GM18867 (cell line): Measurements from ENCODE around the gene CENPU.
"Not testable (repeated sequence)": the region's sequence is repeated elsewhere in the genome, so short reads cannot be mapped to it uniquely, and the experiment has no call there.

Experiments
- ATAC-seq: cut with Tn5 transposase; IDR thresholded peaks from one replicate; pipeline ENCODE4 v1.9.1; 2021; ENCODE audit warnings: mild to moderate bottlenecking, moderate library complexity; ENCODE audit not compliant: unreplicated experiment

Gene CENPU

DNA sequence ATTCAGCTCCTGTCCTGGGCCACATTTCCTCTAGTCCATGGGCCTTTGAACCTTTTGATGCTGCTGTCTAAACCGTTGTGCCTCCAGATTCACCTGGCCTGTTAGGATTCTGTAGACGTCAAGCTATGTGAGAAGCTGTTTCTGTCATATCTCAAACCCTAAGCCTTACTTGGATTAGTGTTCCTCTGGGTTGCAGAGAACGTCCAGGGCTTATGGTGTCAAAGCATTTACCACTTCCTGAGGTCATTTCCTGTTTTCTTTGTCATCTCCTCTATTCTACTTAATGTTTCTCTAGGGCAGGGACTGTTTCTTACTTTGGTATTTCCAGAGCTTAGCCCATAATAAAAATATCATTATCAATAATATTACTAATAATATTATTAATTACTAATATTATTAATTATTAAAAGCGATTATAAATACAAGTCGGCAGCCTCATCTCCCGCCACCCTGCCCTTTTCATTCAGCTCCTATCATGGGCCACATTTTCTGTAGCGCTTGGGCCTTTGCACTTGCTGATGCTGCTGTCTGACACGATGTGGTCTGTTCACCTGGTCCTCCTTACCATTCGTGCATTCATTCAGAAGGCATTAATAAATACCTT, 65.3 kb downstream of the CENPU start:
- no peak for ATAC-seq

DNA sequence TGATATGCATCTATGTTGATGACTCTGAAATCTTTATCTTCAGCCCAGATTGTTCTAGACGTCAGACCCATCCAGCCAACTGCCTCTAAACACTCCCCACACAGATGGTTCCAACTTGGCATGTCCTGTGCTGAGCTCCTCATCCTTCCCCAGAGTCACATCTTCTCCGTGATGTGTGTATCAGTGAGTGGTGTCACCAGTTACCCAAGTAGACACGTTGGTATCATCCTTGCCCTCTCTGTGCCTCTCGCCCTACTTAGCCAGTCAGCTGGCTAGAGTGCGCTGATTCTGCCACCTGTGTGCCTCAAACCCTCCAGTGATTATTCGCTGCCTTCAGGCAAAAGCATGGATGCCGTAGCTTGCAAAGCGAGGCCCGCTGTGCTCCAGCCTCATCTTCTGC, 65.8 kb downstream of the CENPU start:
- ATAC-seq: no peak

DNA sequence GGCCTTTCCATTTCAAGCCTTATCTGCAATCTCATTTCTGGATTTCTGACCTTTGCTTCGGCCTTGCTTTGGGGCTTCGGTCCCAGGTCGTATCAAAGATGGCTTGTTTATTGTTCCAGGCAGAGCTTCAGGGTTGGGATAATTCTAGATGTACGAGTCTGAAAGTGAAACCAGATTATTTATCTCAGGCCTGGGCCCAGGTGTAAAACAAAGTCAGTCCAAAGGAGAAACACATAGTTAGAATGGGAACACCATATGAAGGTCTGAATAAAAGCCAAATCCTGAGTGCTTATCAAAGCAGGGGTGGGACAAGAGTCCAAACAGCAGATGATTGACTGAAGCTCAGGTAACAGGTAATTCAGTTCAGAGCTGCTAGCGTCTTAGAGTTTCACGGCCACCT, 67.2 kb downstream of the CENPU start:
- ATAC-seq: no peak

DNA sequence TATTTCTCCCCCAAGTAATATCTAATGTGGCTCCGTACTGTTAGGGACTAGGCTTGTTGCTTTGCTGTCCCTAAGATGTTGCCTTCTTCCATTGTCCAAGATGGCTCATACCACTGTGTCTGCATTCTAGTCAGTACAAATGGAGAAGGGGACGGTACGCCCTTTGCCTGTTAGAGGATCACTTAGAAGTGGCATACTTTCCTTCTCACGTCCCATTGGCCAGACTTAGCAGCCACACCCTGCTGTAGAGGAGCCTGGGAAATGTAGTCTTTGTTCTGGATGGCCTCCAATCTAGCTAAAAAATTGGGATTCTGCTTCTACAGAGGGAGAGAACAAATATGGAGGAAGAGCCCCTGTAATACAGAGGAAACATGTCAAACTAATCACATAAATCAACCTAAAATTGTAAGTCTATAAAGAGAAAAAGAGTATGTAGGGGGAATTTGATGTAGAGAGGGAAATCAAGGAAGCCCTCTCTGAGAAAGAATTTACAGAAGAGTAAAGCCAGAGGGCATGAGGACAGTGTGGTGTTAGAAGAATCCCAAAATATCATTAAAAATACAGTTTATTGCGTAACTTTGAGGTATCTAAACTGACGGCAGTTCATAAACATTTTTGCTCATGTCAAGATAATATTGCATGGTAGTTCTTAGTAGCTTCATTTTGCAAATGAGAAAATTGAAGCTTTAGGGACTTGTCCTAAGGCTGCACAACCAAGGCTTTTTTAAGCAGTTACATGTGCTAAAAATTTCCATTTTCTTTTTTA, 69.3 kb downstream of the CENPU start:
- no peak for ATAC-seq

DNA sequence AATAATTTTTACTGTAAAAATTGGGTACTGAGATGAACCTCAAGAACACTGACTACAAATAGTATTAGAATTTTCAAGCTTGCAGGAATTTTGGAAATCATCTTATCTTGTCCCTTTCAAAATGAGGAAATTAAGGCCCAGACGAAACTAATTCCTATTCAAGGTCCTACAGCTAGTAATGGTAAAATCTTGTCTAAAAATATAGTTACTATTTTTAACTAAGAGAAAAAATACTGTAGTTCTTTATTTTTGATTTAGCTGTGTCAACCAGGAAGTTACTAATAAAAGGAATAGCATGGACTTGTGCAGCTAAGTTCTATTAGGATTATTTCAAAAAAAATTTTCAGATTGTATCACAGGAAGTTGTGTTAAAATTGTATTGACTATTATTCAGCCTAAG, 71.7 kb downstream of the CENPU start:
- ATAC-seq: no peak

DNA sequence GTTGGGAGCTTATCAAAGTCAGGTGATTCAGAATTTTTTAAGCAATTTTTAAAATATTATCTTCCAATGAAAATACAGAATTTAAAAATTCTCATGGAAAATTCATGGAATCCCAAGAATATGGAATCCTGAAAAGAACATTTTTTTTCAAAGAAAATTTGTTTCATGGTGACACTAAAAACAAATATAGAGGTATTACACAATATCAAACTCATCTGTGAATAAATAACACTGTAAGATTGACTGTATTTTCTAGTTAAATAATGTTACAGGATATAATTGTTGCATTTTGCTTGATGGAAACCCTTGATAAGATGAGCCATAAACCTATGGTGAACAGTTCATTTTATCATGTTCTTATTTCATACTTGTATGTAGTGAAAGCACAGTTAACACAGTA, 72.9 kb downstream of the CENPU start:
- no peak for ATAC-seq

DNA sequence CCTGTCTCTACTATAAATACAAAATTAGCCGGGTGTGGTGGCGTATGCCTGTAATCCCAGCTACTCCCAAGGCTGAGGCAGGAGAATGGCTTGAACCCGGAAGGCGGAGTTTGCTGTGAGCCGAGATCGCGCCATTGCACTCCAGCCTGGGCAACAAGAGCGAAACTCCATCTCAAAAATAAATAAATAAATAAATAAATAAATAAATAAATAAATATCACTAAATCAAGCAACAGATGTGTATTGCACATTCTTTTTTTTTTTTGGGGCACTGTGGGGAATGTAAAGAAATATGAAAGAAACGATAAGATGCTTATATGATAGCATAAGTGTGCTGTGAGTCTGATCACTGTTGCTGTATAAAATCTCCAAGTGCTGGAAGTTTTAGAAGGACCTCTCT, 76.1 kb downstream of the CENPU start:
- not testable (repeated sequence) for ATAC-seq

DNA sequence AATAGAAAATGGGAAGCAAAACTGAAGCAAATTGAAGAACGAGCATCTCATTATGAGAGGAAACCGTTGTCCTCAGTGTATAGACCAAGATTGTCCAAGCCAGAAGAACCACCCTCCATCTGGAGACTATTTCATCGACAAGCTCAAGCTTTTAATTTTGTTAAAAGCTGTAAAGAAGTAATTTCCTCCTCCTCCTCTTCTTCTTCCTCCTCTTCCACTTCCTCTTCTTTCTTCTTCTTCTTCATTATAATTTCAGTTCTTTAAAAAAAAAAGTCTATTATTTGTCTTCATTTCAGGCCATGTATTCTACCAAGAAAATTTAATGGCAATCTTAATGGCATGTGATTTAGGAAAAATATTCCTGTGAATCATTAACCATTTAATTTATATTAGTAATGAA, 76.8 kb downstream of the CENPU start:
- ATAC-seq: no peak

DNA sequence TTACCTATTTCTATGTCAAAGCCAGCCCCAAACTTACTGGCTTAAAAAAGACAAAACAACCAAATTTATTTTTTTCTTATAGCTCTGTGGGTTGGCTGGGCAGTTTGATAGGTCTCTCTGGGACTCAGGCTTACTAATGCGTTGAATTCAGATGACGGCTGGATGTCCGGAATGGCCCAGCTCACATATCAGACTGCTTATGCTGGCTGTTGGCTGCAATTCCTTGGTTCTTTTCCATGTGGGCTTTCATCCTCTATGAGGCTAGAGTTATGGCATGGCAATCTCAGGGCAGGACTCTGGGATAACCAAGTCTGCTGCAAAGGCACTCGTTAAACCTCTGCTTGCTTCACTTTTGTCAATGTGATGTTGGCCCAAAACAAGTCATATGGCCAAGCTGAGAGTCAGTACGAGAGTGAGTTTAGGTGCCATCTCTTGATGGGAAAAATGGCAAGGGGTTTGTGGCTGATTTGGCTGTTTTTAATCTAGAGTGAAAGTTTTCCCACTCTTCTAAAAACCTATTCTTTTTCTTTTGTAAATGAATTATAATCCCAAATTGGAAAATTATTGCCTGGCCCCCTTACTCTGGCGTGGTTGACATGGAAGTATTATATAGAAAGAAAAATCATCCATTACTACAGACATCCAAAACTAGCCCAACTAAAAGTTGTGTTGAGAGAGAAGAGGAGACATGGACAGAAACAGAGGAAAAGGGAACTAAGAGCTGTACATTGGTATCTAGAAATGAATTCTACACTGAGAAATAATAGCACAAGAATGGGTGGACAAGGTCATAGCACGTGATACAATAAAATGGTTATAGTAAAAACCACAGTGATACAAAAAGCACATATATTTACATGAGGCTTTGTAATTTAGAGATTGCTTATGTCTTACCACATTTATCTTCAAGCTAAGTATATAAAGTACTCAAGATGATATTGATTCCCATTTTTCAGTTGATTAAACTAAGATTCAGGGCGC, 77.7 kb downstream of the CENPU start:
- ATAC-seq: no peak

DNA sequence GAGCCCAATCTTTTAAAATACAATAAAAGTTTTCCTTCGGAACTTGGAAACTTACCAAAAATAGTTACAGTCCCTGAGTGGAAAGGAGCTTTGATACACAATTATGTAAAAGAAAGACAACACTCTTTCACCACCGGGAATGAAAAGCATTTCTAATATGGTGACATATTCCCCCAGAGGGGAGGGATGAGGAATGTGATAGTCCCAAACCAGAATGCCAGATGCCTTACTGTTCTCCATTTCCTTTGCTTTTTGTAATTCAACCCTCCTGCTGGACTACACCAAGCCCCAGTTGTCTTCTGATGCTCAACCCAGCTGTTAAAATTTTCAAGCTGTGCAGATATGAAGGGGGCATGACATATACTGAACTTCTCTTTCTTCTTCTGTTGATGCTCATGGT, 80.2 kb downstream of the CENPU start:
- ATAC-seq: no peak

DNA sequence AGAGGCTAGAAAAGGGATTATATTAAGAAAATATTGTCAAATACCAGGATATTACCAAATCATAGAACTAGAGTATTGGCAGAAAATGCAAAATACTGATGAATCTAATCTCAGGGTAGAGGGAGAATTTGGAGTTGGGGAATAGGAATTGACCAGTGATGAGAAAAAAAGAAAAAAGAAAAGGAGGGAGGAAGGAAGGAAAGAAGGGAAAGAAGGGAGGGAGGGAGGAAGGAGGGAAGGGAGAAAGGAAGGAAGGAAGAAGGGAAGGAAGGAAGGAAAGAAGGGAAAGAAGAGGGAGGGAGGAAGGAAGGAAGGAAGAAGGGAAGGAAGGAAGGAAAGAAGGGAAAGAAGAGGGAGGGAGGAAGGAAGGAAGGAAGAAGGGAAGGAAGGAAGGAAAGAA, 81.2 kb downstream of the CENPU start:
- not testable (repeated sequence) for ATAC-seq

DNA sequence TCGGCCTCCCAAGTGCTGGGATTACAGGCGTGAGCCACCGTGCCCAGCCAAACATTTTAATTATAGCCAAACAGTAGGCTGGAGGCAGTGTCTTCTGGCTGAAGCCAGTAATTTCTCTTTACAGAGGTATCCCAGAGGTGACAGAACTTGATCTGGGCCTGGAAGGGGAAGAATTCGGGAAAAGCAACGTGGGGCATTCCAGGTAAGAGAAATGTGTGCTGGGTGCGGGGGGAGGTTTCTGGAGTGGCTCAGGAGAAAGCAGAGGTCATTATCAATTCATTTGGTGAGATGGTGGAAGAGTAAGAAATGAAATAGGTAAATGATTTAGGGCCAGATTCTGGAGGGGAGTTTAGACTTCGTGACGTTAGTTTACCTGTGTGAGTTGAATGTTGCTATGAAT, 82.0 kb downstream of the CENPU start:
- no peak for ATAC-seq

DNA sequence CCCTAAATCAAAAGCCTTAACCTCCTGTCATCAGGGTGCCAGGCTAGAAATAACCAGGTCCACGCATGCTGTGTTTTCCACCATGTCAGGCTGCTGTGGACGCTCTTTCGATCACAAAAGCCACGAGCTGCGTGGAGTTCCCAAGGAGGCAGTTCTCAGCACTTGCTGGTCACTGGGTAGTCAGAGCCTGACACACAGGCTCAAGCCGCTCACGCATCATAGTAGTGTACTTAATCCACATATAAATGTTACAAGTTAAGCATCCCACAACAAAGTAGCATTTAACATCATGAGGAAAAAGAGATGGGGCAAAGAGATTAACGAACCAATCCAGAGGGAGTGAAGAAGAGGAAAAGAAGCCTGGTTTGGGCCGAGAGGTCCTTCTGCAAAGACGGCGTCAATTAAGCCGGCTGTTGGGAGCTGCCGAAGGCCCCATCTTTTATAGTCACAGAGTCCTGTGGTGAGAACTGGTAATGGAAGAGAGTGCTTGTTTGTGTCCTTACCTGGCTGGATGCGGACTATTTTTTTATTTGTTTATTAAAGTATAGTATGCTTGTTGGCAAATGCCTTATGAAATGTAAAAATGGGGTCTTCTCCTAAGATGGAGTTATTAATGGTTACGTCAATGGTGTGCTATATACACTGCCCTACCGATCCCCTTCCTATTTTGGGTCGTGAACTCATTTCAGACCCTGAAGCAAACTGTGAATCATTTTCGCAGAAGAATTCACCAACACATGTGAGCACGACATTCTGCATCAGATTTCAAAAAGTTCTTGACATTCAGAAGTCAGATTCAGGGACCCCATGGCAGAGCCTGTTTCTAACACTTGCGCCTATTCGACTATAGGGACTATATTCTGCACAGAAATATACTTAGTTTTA, 83.7 kb downstream of the CENPU start:
- peak; percentile 15 for ATAC-seq

DNA sequence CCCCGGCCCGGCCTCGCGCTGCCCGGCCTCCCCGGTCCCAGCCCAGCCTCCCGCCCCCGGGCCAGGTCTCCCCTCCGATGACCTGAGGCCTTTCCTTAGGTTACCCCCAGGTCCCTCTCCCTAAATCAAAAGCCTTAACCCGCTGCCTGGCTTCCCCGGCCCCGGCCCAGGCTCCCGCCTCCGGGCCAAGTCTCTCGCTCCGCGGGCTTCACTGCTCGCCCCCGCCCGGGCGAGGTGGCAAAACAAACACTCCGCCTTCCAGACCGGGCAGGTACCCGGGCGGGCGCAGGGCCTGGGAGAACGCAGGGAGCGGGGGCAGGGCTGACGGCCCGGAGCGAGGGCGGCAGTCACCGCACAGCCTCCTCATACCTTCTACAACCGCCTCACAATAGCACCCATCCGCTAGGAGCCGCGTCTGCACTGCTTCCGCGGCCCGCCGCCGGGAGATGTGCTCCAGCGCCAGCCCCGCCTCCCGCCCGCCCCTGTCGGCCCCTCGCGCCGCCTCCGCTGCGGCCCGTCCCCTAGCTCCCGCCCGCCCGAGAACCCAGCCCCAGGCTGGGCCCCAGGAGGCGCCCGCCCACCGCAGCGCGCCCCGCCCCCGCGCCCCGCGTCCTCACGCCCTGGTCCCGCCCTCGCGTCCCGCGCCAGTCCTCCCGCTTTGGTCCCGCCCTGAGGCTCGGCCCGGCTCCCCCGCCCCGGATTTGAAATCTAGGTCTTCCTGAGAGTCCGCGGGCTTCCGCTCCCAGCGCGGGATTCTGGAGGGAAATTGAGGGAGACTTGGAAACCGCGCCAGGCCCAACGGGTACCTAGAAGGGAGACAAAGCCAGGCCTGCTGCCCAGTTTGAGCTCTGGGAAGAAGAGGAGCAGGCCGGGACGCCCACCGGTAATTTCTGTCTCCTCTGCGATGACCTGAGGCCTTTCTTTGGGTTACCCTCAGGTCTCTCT, 84.6 kb downstream of the CENPU start, which contains the start of the genes CASP3 and PRIMPOL:
CASP3 (minus strand) TSS at position 422 of the 945 bp plus-strand sequence. CDS start 10,994 bp downstream, outside the sequence.
PRIMPOL (plus strand) TSS at position 713 of the 945 bp plus-strand sequence. CDS start 7,403 bp downstream, outside the sequence.
- peak; percentile 86 for ATAC-seq

DNA sequence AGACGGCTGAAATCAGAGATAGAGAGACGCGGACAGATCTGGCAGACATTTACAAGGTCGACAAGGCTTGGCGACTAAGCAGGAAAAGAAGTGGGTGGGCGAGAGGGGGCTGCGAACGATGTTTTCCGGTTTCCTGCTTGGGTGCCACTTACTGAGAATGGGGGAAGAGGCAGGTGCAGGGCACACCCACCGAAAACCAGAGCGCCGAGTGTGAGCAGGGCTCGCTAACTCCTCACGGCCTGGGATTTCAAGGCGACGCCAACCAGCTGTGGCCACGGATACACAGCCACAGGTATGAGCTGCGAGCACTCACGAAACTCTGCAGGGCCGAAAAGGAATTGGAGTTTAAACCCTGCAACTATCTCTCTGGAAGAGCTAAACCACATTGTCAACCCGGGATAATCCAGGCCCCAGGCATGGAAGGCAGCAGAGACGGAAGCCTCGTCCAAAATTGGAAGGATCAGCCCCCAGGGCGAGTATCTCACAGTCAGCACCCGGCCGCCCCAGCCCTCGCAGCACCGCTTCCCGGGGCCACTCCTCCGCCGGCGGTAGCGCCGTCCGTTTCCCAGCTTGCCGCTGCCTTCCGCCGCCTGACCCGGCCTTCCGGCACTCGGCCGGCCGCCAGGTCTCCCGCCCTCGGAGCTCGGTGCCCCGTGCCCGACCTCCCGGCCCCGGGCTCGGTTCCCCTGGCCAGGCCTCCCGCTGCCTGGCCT, 85.4 kb downstream of the CENPU start:
- peak; percentile 15 for ATAC-seq

DNA sequence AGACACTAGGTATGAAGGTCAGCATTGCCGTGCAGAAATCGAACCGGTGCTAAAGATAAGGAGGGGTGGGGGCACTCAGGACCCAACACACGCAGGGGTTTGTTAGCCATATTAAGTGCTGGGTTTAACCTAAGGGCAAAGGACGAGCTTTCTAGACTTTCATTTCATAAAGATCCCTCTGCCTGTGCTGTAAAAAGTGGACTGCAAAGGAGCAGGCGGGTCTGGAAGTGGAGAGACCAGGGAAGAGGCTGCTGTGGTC, 85.9 kb downstream of the CENPU start:
- ATAC-seq: no peak

DNA sequence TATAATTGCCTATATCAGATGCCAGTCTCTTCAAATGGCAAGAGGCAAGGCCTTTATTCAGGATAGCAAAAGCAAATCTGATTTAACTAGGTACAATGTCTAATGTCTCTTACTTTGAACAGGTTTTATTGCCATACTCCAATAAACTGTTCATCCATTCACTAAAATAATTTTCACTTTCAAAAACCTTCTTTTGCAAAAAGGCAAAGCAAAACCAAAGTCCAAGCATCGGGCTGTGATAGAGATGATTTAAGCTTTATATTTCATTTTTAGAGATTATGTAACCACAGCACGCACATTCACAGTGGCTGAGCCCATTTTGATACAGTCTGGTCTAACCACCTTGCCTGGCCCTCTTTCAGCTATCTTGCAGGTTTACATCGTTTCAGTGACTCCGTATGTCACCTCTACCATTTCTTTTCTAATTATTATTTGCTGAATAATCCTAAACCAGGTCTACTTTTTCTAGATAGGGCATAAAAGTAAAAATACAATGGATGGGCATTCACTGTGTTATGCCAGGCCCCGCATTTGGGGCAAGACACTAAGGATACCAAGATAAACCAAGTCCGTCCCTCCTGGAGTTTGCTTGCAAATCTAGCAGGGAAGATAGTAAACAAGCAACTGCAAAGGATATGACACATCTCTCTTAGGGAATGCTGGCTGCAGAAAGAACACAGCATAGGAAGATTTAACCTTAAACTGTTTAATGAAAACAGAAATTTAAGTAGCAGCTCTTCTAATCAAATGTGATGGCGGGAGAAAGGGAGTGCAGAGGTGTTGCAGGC, 86.4 kb downstream of the CENPU start:
- no peak for ATAC-seq
